ENCODE results near the gene SCO2. TPM values are rescaled to one million over a fixed set of nuclear protein-coding genes. Genes with fewer than 3 reads are reported as not detected.
A peak's percentile ranks its signal among the peaks of the same experiment; 100 is the strongest.

Gene SCO2
- total RNA-seq, 3 donors from 2014 or later (not counting 1 experiment from before 2014, with no cell fraction given) = 2.8 to 13.5 (median 8.4) TPM

DNA sequence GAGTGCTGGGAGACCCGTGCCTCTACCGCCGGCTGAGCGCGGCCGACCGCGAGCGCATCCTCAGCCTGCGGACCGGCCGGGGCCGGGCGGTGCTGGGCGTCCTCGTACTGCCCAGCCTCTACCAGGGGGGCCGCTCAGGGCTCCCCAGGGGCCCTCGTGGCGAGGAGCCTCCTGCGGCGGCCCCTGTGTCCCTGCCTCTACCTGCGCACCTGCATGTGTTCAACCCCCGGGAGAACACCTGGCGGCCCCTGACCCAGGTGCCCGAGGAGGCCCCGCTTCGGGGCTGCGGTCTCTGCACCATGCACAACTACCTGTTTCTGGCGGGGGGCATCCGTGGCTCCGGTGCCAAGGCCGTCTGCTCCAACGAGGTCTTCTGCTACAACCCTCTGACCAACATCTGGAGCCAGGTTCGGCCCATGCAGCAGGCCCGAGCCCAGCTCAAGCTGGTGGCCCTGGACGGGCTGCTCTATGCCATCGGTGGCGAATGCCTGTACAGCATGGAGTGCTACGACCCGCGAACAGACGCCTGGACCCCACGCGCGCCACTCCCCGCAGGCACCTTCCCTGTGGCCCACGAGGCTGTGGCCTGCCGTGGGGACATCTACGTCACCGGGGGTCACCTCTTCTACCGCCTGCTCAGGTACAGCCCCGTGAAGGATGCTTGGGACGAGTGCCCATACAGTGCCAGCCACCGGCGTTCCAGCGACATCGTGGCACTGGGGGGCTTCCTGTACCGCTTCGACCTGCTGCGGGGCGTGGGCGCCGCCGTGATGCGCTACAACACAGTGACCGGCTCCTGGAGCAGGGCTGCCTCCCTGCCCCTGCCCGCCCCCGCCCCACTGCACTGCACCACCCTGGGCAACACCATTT is 23.8 kb upstream of the SCO2 start:
- peak in 1 of 3 donors; percentile 3 for ATAC-seq
- peak in 1 of 2 donors; percentile 27 for DNase-seq

DNA sequence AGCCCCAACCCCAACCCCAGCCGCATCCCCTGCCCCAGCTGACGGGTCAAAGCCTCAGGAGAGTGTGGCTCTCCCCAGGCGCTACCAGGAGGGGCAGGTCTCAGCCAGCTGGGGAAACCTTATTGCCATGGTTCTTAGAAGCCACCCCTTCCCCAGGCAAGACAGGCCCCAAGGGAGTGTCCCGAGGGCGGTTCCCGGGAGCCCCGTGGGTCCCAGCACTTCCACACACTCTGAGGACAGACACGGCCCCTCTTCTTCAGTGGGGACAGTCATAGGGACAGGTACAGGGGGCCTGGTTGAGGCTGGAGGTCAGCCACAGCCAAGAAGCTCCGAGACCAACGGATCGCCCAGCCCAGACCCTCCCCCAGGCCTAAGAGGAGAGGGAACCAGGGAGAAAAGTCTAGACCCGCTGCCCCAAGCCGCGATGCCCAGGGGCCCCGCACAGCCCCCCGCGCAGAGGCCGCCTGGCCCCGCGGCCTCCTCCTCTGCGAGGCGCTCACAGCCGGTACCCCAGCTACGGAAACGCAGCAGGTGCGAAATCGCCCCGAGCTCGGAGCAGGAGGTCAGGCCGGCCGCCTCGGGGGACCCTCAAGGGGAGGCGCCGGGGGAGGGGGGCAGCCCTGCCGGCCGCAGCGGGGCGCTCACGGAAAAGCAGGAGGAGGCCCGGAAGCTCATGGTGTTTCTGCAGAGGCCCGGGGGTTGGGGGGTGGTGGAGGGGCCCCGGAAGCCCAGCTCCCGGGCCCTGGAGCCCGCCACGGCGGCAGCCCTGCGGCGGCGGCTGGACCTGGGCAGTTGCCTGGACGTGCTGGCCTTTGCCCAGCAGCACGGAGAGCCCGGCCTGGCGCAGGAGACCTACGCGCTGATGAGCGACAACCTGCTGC is 22.9 kb upstream of the SCO2 start:
- peak; percentile 36 to 55 (median 48) for ATAC-seq
- 10% methylated on average over 56 of the region's 56 CpGs for WGBS (ENCODE audit: insufficient coverage)
- DNase-seq = peak; percentile 56 to 79
- no peaks in the 10 kb centered on the region for H3K36me3 Mint-ChIP-seq
- H3K4me1 Mint-ChIP-seq = peaks cover 9 to 43% of the 10 kb centered on the region in 2 donors
- Histone ChIP-seq H3K9me3 (ENCODE audit: control insufficient read depth, insufficient read depth, low read length) (no peaks in the 10 kb centered on the region), H3K27ac (ENCODE audit: low read length) (peak overlapping the region; percentile 57), H3K4me1 (ENCODE audit: control insufficient read depth, insufficient read depth, low read length) (peaks cover 56% of the 10 kb centered on the region), H3K27me3 (ENCODE audit: control insufficient read depth, insufficient read depth, low read length) (no peaks in the 10 kb centered on the region), H3K36me3 (ENCODE audit: control insufficient read depth, insufficient read depth, low read length) (no peaks in the 10 kb centered on the region), H3K4me3 (ENCODE audit: low read length) (peak overlapping the region; percentile 51)
- H3K27me3 Mint-ChIP-seq (ENCODE audit: low read depth in 2 of 2) = no peaks in the 10 kb centered on the region
- H3K4me3 Mint-ChIP-seq = peak overlapping the region; percentile 60
- TF ChIP-seq, protein P1, sequence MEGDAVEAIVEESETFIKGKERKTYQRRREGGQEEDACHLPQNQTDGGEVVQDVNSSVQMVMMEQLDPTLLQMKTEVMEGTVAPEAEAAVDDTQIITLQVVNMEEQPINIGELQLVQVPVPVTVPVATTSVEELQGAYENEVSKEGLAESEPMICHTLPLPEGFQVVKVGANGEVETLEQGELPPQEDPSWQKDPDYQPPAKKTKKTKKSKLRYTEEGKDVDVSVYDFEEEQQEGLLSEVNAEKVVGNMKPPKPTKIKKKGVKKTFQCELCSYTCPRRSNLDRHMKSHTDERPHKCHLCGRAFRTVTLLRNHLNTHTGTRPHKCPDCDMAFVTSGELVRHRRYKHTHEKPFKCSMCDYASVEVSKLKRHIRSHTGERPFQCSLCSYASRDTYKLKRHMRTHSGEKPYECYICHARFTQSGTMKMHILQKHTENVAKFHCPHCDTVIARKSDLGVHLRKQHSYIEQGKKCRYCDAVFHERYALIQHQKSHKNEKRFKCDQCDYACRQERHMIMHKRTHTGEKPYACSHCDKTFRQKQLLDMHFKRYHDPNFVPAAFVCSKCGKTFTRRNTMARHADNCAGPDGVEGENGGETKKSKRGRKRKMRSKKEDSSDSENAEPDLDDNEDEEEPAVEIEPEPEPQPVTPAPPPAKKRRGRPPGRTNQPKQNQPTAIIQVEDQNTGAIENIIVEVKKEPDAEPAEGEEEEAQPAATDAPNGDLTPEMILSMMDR (IDR thresholded peaks at IDR 0.05) = no peak
- H3K9me3 Mint-ChIP-seq = no peaks in the 10 kb centered on the region
- peak overlapping the region in 1 of 2 donors; percentile 78 for H3K27ac Mint-ChIP-seq
- intact Hi-C loops (cut with micrococcal nuclease) = no loop called here

More for the DNA sequence above, 23.8 kb upstream of the SCO2 start:
- no peaks in the 10 kb centered on the region for H3K27me3 Mint-ChIP-seq (ENCODE audit: low read depth in 2 of 2)
- peak overlapping the region; percentile 57 for H3K27ac ChIP-seq (ENCODE audit: low read length)
- H3K4me3 Mint-ChIP-seq = peak overlapping the region; percentile 80
- H3K36me3 ChIP-seq (ENCODE audit: control insufficient read depth, insufficient read depth, low read length) = no peaks in the 10 kb centered on the region
- peaks cover 48% of the 10 kb centered on the region for H3K4me1 ChIP-seq (ENCODE audit: control insufficient read depth, insufficient read depth, low read length)
- H3K27me3 ChIP-seq (ENCODE audit: control insufficient read depth, insufficient read depth, low read length) = no peaks in the 10 kb centered on the region
- peak overlapping the region; percentile 57 to 72 for H3K27ac Mint-ChIP-seq
- intact Hi-C loops (cut with micrococcal nuclease) = no loop called here
- H3K4me1 Mint-ChIP-seq = peaks cover 9 to 39% of the 10 kb centered on the region in 2 donors
- no peaks in the 10 kb centered on the region for H3K36me3 Mint-ChIP-seq
- no peaks in the 10 kb centered on the region for H3K9me3 Mint-ChIP-seq
- H3K4me3 ChIP-seq (ENCODE audit: low read length) = peak overlapping the region; percentile 51
- 54% methylated on average over 66 of the region's 68 CpGs for WGBS (ENCODE audit: insufficient coverage)
- TF ChIP-seq, protein P1 (IDR thresholded peaks at IDR 0.05) = no peak
- no peaks in the 10 kb centered on the region for H3K9me3 ChIP-seq (ENCODE audit: control insufficient read depth, insufficient read depth, low read length)

DNA sequence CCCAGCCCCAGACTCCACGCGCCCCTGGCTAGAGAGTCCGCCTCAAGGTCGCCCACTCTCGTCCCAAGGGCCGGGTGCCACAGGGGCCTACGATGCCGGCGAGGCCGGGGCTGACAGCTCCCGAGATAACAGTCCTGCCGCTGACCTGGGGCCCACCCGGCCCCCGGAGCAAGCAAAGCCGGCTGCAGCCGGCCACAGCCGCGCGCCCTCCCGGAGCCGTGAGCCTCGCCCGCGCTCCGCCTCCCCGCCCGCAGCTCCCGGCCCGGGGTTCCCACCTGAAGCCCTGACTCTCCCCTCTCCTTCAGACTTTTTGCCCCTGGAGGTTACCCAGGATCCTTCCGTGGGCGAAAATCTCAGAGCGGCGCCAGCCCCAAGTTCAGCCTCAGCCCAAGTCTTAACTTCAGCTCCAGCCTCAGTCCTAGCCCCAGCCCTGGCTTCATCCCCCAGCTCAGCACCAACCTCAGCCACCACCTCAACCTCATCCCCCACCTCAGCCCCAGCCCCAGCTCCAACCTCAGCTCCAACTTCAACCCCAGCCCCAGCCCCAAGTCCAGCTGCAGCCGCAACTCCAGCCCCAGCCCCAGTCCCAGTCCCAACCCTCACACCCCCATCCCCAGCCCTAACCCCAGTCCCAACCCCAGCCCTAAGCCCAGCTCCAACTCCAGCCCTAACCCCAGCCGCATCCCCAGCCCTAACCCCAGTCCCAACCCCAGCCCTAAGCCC is 22.0 kb upstream of the SCO2 start:
- no peaks in the 10 kb centered on the region for H3K36me3 Mint-ChIP-seq
- TF ChIP-seq, protein P1 (IDR thresholded peaks at IDR 0.05) = no peak
- peak in 1 of 2 donors; percentile 23 for DNase-seq
- no peaks in the 10 kb centered on the region for H3K9me3 Mint-ChIP-seq
- no peaks in the 10 kb centered on the region for H3K9me3 ChIP-seq (ENCODE audit: control insufficient read depth, insufficient read depth, low read length)
- WGBS (ENCODE audit: insufficient coverage) = 71% methylated on average over 35 of the region's 35 CpGs
- peaks cover 56% of the 10 kb centered on the region for H3K4me1 ChIP-seq (ENCODE audit: control insufficient read depth, insufficient read depth, low read length)
- peaks cover 9 to 46% of the 10 kb centered on the region in 2 donors for H3K4me1 Mint-ChIP-seq
- H3K27ac Mint-ChIP-seq = peak overlapping the region in 1 of 2 donors; percentile 78
- no peaks in the 10 kb centered on the region for H3K27me3 ChIP-seq (ENCODE audit: control insufficient read depth, insufficient read depth, low read length)
- no peaks in the 10 kb centered on the region for H3K27me3 Mint-ChIP-seq (ENCODE audit: low read depth in 2 of 2)
- H3K4me3 ChIP-seq (ENCODE audit: low read length) = no peak overlapping the region
- intact Hi-C loops (cut with micrococcal nuclease) = no loop called here
- no peak for ATAC-seq
- no peak overlapping the region for H3K27ac ChIP-seq (ENCODE audit: low read length)
- no peaks in the 10 kb centered on the region for H3K36me3 ChIP-seq (ENCODE audit: control insufficient read depth, insufficient read depth, low read length)
- H3K4me3 Mint-ChIP-seq = peak overlapping the region; percentile 52
